Measurements from ENCODE around the gene LYPD3. TPM values are rescaled to one million over a fixed set of nuclear protein-coding genes. Genes with fewer than 3 reads are reported as not detected.
"Not testable (repeated sequence)": the region's sequence is repeated elsewhere in the genome, so short reads cannot be mapped to it uniquely, and the experiment has no call there.

Gene LYPD3
- total and polyA plus RNA-seq, 4 donors, result 0.20 to 2.1 (median 1.2) TPM

DNA sequence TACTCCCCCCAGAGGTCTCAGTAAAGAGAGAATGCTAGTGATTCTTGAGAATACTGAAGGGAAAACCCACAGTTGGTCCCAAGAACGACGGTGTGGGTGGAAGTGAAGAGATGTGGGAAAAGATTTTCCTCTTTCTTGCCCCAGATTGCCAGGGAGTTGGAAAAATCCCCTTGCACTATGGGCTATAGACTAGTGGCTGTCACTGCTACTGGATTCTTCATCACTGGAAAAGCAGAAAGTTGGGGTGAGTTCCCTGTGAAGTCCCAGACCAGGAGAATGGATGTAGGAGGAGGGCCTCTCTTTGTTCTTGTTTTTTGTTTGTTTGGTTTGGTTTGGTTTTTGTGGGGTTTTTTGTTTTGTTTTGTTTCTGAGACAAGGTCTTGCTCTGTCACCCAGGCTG, 11.4 kb downstream of the LYPD3 start:
- no peak overlapping the region for H3K4me3 ChIP-seq (ENCODE audit: low read depth, low read length)
- H3K9me3 ChIP-seq (ENCODE audit: control insufficient read depth, insufficient read depth, low read length), result no peaks in the 10 kb centered on the region
- DNase-seq (ENCODE audit: low read depth in 4 of 6, low spot score in 6 of 6), result no peak
- no peaks in the 10 kb centered on the region for H3K4me1 ChIP-seq (ENCODE audit: control insufficient read depth, insufficient read depth, low read length)
- H3K27me3 ChIP-seq (ENCODE audit: control insufficient read depth, insufficient read depth, low read length), result no peaks in the 10 kb centered on the region
- 93% methylated on average over 2 of the region's 2 CpGs for WGBS (ENCODE audit: insufficient coverage)
- H3K27ac ChIP-seq (ENCODE audit: low read depth, low read length), result no peak overlapping the region
- no peaks in the 10 kb centered on the region for H3K36me3 ChIP-seq (ENCODE audit: control insufficient read depth, insufficient read depth, low read length)

- DNase-seq (ENCODE audit: low read depth in 4 of 6, low spot score in 6 of 6), result no peak
- WGBS (ENCODE audit: insufficient coverage), result 61% methylated on average over 3 of the region's 3 CpGs
- Histone ChIP-seq H3K36me3 (ENCODE audit: control insufficient read depth, insufficient read depth, low read length) (no peaks in the 10 kb centered on the region), H3K4me1 (ENCODE audit: control insufficient read depth, insufficient read depth, low read length) (no peaks in the 10 kb centered on the region), H3K27me3 (ENCODE audit: control insufficient read depth, insufficient read depth, low read length) (no peaks in the 10 kb centered on the region), H3K4me3 (ENCODE audit: low read depth, low read length) (no peak overlapping the region), H3K9me3 (ENCODE audit: control insufficient read depth, insufficient read depth, low read length) (no peaks in the 10 kb centered on the region), H3K27ac (ENCODE audit: low read depth, low read length) (no peak overlapping the region)
Observed at GRCh38 chr19:43452582-43452981, 12.8 kb downstream of the LYPD3 start.

GRCh38 chr19:43450545-43450997, 14.8 kb downstream of the LYPD3 start:
- Histone ChIP-seq H3K27ac (ENCODE audit: low read depth, low read length) (no peak overlapping the region), H3K4me1 (ENCODE audit: control insufficient read depth, insufficient read depth, low read length) (peaks cover 4% of the 10 kb centered on the region), H3K36me3 (ENCODE audit: control insufficient read depth, insufficient read depth, low read length) (no peaks in the 10 kb centered on the region), H3K27me3 (ENCODE audit: control insufficient read depth, insufficient read depth, low read length) (no peaks in the 10 kb centered on the region), H3K9me3 (ENCODE audit: control insufficient read depth, insufficient read depth, low read length) (no peaks in the 10 kb centered on the region), H3K4me3 (ENCODE audit: low read depth, low read length) (no peak overlapping the region)
- 86% methylated on average over 1 of the region's 2 CpGs for WGBS (ENCODE audit: insufficient coverage)
- no peak for DNase-seq (ENCODE audit: low read depth in 4 of 6, low spot score in 6 of 6)

DNA sequence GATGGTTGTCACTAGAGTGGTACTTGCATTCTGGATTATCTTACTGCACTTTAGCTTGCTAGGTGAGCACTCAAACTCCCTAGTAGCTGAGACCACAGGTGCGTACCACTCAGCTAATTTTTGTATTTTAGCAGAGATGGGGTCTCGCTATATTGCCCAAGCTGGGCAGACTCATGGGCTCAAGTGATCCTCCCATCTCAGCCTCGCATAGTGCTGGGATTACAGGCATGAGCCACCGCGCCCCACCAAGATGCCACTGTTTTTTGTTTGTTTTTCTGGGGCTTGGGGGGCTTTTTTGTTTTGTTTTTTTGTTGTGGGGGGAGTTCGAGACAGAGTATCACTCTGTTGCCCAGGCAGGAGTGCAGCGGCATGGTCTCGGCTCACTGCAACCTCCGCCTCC, 17.8 kb downstream of the LYPD3 start:
- no peak overlapping the region for H3K27ac ChIP-seq (ENCODE audit: low read depth, low read length)
- no peaks in the 10 kb centered on the region for H3K9me3 ChIP-seq (ENCODE audit: control insufficient read depth, insufficient read depth, low read length)
- no peak for DNase-seq (ENCODE audit: low read depth in 4 of 6, low spot score in 6 of 6)
- peaks cover 4% of the 10 kb centered on the region for H3K4me1 ChIP-seq (ENCODE audit: control insufficient read depth, insufficient read depth, low read length)
- no peaks in the 10 kb centered on the region for H3K27me3 ChIP-seq (ENCODE audit: control insufficient read depth, insufficient read depth, low read length)
- 98% methylated on average over 8 of the region's 9 CpGs for WGBS (ENCODE audit: insufficient coverage)
- H3K4me3 ChIP-seq (ENCODE audit: low read depth, low read length), result no peak overlapping the region
- no peaks in the 10 kb centered on the region for H3K36me3 ChIP-seq (ENCODE audit: control insufficient read depth, insufficient read depth, low read length)

DNA sequence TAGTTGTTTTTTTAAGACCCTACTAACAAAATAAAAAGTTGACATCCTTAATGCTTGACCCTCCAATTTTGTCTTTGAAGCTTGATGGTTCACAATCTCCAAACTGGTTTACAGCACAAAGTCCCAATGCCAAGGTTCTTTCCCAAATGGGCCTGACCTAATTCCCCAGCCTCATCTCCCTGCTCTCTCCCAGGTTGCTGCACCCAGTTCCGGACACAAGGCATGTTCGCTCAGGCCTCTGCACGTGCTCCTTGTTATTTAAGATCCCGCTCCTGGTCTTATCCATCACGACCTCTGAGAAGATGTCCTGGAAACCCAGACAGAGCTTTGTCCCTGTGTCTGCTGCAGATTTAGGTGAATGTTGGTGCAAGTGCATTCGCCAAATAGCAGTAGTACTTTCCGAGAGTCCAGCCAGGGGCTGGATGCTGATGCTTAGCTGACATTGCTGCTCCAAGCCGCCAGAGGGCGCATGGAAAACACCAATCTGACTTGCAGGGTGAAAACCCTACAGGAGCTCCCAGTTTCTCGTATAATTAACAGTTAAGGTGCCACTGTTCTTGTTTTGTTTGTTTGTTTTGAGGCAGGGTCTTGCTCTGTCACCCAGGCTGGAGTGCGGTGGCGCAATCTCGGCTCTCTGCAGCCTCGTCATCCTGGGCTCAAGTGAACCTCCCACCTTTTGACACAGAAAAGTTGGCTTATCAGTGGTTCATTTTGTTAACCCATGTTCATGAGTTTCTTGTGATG, 18.5 kb downstream of the LYPD3 start:
- Histone ChIP-seq H3K9me3 (ENCODE audit: control insufficient read depth, insufficient read depth, low read length) (no peaks in the 10 kb centered on the region), H3K27ac (ENCODE audit: low read depth, low read length) (no peak overlapping the region), H3K4me3 (ENCODE audit: low read depth, low read length) (no peak overlapping the region), H3K36me3 (ENCODE audit: control insufficient read depth, insufficient read depth, low read length) (no peaks in the 10 kb centered on the region), H3K27me3 (ENCODE audit: control insufficient read depth, insufficient read depth, low read length) (no peaks in the 10 kb centered on the region), H3K4me1 (ENCODE audit: control insufficient read depth, insufficient read depth, low read length) (peaks cover 4% of the 10 kb centered on the region)
- 25% methylated on average over 11 of the region's 14 CpGs for WGBS (ENCODE audit: insufficient coverage)
- peak in 5 of 6 donors; percentile 65 to 95 (median 75) for DNase-seq (ENCODE audit: low read depth in 4 of 6, low spot score in 6 of 6)

- H3K9me3 ChIP-seq (ENCODE audit: control insufficient read depth, insufficient read depth, low read length), result no peaks in the 10 kb centered on the region
- peaks cover 4% of the 10 kb centered on the region for H3K4me1 ChIP-seq (ENCODE audit: control insufficient read depth, insufficient read depth, low read length)
- 75% methylated on average over 1 of the region's 2 CpGs for WGBS (ENCODE audit: insufficient coverage)
- H3K4me3 ChIP-seq (ENCODE audit: low read depth, low read length), result no peak overlapping the region
- H3K27ac ChIP-seq (ENCODE audit: low read depth, low read length), result no peak overlapping the region
- DNase-seq (ENCODE audit: low read depth in 4 of 6, low spot score in 6 of 6), result no peak
- H3K27me3 ChIP-seq (ENCODE audit: control insufficient read depth, insufficient read depth, low read length), result no peaks in the 10 kb centered on the region
- no peaks in the 10 kb centered on the region for H3K36me3 ChIP-seq (ENCODE audit: control insufficient read depth, insufficient read depth, low read length)
Observed at GRCh38 chr19:43445426-43445825, 20.0 kb downstream of the LYPD3 start.

DNA sequence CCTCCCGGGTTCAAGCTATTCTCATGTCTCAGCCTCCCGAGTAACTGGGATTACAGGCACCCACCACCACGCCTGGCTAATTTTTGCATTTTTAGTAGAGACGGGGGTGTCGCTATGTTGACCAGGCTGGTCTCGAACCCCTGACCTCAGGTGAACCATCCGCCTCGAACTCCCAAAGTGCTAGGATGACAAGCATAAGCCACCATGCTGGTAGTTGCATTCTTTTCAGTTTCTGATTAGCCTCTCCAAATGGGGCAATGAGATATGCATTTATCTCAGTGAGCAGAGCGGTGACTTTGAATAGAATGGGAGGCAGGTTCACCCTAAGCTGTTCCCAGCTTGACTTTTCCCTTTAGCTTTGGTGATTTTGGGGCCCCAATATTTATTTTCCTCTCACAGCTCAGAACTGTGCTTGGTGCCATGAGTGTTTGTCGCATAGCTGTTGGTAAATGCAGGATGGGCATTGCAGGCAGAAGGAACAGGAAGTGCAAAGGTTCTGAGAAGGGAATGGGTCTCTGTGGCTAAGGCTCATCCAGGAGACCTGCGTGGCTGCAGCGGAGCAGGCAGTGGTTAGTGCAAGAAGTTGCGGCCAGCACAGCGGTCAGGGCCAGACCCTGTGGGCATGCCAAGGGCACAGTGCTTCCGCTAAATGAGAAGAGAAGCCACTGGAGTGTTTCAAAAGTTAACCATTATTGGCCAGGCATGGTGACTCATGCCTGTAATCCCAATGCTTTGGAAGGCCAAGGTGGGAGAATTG, 20.7 kb downstream of the LYPD3 start:
- Histone ChIP-seq H3K27ac (ENCODE audit: low read depth, low read length) (no peak overlapping the region), H3K4me1 (ENCODE audit: control insufficient read depth, insufficient read depth, low read length) (peaks cover 4% of the 10 kb centered on the region), H3K4me3 (ENCODE audit: low read depth, low read length) (no peak overlapping the region), H3K9me3 (ENCODE audit: control insufficient read depth, insufficient read depth, low read length) (no peaks in the 10 kb centered on the region), H3K27me3 (ENCODE audit: control insufficient read depth, insufficient read depth, low read length) (no peaks in the 10 kb centered on the region), H3K36me3 (ENCODE audit: control insufficient read depth, insufficient read depth, low read length) (no peaks in the 10 kb centered on the region)
- WGBS (ENCODE audit: insufficient coverage), result 90% methylated on average over 12 of the region's 15 CpGs
- no peak for DNase-seq (ENCODE audit: low read depth in 4 of 6, low spot score in 6 of 6)

DNA sequence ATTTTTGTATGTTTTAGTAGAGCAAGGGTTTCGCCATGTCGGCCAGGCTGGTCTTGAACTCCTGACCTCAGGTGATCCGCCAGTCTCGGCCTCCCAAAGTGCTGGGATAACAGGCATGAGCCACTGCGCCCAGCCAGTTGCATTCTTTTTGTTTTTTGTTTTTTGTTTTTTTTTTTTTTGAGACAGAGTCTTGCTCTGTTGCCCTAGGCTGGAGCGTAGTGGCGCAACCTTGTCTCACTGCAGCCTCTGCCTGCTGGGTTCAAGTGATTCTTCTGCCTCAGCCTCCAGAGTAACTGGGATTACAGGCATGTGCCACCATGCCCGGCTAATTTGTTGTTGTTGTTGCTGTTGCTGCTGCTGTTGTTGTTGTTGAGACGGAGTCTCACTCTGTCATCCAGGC, 21.3 kb downstream of the LYPD3 start:
- not testable (repeated sequence) for H3K9me3 ChIP-seq (ENCODE audit: control insufficient read depth, insufficient read depth, low read length); DNase-seq (ENCODE audit: low read depth in 4 of 6, low spot score in 6 of 6); H3K36me3 ChIP-seq (ENCODE audit: control insufficient read depth, insufficient read depth, low read length); H3K4me1 ChIP-seq (ENCODE audit: control insufficient read depth, insufficient read depth, low read length); H3K27ac ChIP-seq (ENCODE audit: low read depth, low read length); H3K27me3 ChIP-seq (ENCODE audit: control insufficient read depth, insufficient read depth, low read length); H3K4me3 ChIP-seq (ENCODE audit: low read depth, low read length)
- WGBS (ENCODE audit: insufficient coverage), result 81% methylated on average over 8 of the region's 9 CpGs

DNA sequence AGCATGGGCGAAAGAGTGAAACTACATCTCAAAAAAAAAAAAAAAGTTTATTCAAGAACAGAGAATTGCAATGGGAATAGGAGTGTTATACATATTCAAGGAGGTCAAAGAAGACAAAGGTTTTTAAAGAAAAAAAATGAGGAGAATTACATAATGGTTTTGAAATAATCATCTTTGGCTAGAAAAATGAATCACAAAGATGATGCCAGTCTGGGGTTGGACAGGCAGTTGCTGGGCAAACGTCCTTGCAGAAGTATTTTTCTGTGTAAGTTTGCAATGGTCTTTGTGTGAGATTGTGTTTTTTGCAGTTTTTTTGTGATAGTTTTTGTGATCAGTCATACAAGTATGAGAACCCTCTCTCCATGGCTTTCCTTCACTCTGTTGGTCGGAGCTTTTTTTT, 23.7 kb downstream of the LYPD3 start:
- no peaks in the 10 kb centered on the region for H3K27me3 ChIP-seq (ENCODE audit: control insufficient read depth, insufficient read depth, low read length)
- no peaks in the 10 kb centered on the region for H3K9me3 ChIP-seq (ENCODE audit: control insufficient read depth, insufficient read depth, low read length)
- WGBS (ENCODE audit: insufficient coverage), result 0% methylated on average over 1 of the region's 3 CpGs
- H3K4me1 ChIP-seq (ENCODE audit: control insufficient read depth, insufficient read depth, low read length), result no peaks in the 10 kb centered on the region
- no peak for DNase-seq (ENCODE audit: low read depth in 4 of 6, low spot score in 6 of 6)
- H3K27ac ChIP-seq (ENCODE audit: low read depth, low read length), result no peak overlapping the region
- no peaks in the 10 kb centered on the region for H3K36me3 ChIP-seq (ENCODE audit: control insufficient read depth, insufficient read depth, low read length)
- H3K4me3 ChIP-seq (ENCODE audit: low read depth, low read length), result no peak overlapping the region

GRCh38 chr19:43439709-43440063, 25.7 kb downstream of the LYPD3 start:
- Histone ChIP-seq H3K27me3 (ENCODE audit: control insufficient read depth, insufficient read depth, low read length) (no peaks in the 10 kb centered on the region), H3K4me3 (ENCODE audit: low read depth, low read length) (no peak overlapping the region), H3K4me1 (ENCODE audit: control insufficient read depth, insufficient read depth, low read length) (no peaks in the 10 kb centered on the region), H3K27ac (ENCODE audit: low read depth, low read length) (no peak overlapping the region), H3K9me3 (ENCODE audit: control insufficient read depth, insufficient read depth, low read length) (no peaks in the 10 kb centered on the region), H3K36me3 (ENCODE audit: control insufficient read depth, insufficient read depth, low read length) (no peaks in the 10 kb centered on the region)
- no peak for DNase-seq (ENCODE audit: low read depth in 4 of 6, low spot score in 6 of 6)
